ENCODE data around the gene IAPP. TPM values are rescaled to one million over a fixed set of nuclear protein-coding genes. Genes with fewer than 3 reads are reported as not detected.
"Not testable (repeated sequence)": the region's sequence is repeated elsewhere in the genome, so short reads cannot be mapped to it uniquely, and the experiment has no call there.

Gene IAPP
- total RNA-seq, 1 experiment from 2014 or later, result not detected

DNA sequence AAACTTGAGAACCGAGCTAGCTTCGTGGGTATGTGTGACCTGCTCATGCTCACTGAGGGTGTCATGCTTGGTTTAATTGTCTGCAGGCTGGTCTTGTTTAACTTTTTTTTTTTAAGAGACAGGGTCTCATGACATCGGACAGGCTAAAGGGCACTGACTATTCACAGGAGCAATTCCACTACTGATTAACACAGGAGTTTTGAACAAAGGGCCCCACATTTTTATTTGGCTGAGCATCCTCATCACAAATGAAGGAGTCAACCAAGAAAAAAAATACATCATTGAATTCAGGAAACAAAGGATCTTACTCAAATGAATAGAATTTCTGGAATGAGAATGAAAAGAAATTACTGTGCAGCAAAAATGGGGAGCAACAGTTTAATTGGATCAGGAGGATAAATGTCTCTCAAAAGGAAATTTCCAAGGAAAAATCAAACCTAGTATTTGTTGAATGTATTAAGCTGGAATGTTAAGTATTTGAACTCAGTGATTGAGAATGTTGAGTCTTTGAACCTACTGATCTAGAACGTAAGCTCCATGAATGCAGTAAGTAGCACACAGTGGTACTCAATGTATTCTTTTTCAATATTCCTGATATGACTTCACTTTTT lies 43.9 kb downstream of the IAPP start:
- Mint-ChIP-seq H3K9me3 (peaks cover 0 to 2% of the 10 kb centered on the region in 2 experiments; a peak in 1 of 5 replicates), H3K4me3 (no peak overlapping the region), H3K36me3 (ENCODE audit: insufficient read depth in 1 of 3, low read depth in 3 of 3) (no peaks in the 10 kb centered on the region), H3K27ac (peak overlapping the region in 1 of 3 experiments; percentile 63; a peak in 2 of 7 replicates), H3K4me1 (peaks cover 2 to 11% of the 10 kb centered on the region in 2 experiments), H3K27me3 (ENCODE audit: low read depth) (no peaks in the 10 kb centered on the region)
- Histone ChIP-seq H4K20me1 (ENCODE audit: control insufficient read depth, insufficient read depth, insufficient read length) (no peaks in the 10 kb centered on the region), H2BK20ac (ENCODE audit: low read depth, low read length, poor library complexity, severe bottlenecking) (no peak overlapping the region), H3K27ac (ENCODE audit: insufficient read length, low read depth, low read length) (no peak overlapping the region), H4K91ac (ENCODE audit: insufficient read length, low read depth, low read length) (no peak overlapping the region), H3K23me2 (ENCODE audit: insufficient read length, low read depth, low read length, poor library complexity, severe bottlenecking) (no peaks in the 10 kb centered on the region), H4K5ac (ENCODE audit: insufficient read length, low read depth, low read length) (no peak overlapping the region), H3K79me2 (ENCODE audit: insufficient read depth, low read length) (no peaks in the 10 kb centered on the region), H3K9me3 (ENCODE audit: control insufficient read depth, low read depth, low read length) (no peaks in the 10 kb centered on the region), H4K8ac (replicated peaks; ENCODE audit: insufficient read length, low read depth, low read length) (no peak overlapping the region), H2AK5ac (ENCODE audit: insufficient read length, low read length) (no peak overlapping the region), H3K18ac (ENCODE audit: insufficient read length, low read depth, low read length) (no peak overlapping the region), H2BK12ac (ENCODE audit: insufficient read length, low read depth, low read length) (no peak overlapping the region), H3K23ac (ENCODE audit: insufficient read length, low read depth, low read length) (no peak overlapping the region), H2BK5ac (ENCODE audit: insufficient read length, low read length) (no peak overlapping the region), H3K4ac (ENCODE audit: low read depth, low read length) (no peak overlapping the region), H3K14ac (ENCODE audit: insufficient read depth, low read length) (no peak overlapping the region), H2BK15ac (ENCODE audit: low read depth, low read length) (no peak overlapping the region), H3K4me2 (ENCODE audit: insufficient read depth, insufficient read length, low read length) (no peak overlapping the region), H2BK120ac (ENCODE audit: low read depth, low read length, poor library complexity, severe bottlenecking) (no peak overlapping the region), H3K27me3 (ENCODE audit: insufficient read depth, low read length) (no peaks in the 10 kb centered on the region), H3T11ph (ENCODE audit: low read length) (no peak overlapping the region), H3K79me1 (ENCODE audit: insufficient read depth, low read depth, low read length, poor library complexity, severe bottlenecking) (no peaks in the 10 kb centered on the region), H3K56ac (ENCODE audit: insufficient read length, low read depth, low read length) (no peak overlapping the region), H3K9ac (ENCODE audit: extremely low read depth, insufficient read length, low read length) (no peak overlapping the region), H3K4me1 (ENCODE audit: insufficient read depth, low read length) (no peaks in the 10 kb centered on the region), H2AFZ (ENCODE audit: low read length) (no peak overlapping the region)
- WGBS (ENCODE audit: extremely low coverage, insufficient read length, low lambda C conversion rate), result no CpG with 5 or more reads among the region's 4 CpGs
- TF ChIP-seq, protein P1, sequence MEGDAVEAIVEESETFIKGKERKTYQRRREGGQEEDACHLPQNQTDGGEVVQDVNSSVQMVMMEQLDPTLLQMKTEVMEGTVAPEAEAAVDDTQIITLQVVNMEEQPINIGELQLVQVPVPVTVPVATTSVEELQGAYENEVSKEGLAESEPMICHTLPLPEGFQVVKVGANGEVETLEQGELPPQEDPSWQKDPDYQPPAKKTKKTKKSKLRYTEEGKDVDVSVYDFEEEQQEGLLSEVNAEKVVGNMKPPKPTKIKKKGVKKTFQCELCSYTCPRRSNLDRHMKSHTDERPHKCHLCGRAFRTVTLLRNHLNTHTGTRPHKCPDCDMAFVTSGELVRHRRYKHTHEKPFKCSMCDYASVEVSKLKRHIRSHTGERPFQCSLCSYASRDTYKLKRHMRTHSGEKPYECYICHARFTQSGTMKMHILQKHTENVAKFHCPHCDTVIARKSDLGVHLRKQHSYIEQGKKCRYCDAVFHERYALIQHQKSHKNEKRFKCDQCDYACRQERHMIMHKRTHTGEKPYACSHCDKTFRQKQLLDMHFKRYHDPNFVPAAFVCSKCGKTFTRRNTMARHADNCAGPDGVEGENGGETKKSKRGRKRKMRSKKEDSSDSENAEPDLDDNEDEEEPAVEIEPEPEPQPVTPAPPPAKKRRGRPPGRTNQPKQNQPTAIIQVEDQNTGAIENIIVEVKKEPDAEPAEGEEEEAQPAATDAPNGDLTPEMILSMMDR (conservative IDR thresholded peaks at IDR 0.05), result no peak
- DNase-seq, result no peak

DNA sequence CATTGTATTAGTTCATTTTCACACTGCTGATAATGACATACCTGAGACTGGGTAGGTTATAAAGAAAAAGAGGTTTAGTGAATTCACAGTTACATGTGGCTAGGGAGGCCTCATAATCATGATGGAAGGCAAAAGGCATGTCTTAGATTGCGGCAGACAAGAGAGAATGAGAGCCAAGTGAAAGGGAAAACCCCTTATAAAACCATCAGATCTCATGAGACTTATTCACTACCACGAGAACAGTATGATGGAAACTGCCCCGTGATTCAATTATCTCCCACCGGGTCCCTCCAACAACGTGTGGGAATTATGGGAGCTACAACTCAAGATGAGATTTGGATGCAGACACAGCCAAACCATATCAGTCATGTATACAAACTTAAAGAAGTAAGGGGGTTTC lies 45.7 kb downstream of the IAPP start:
- not testable (repeated sequence) for H3T11ph ChIP-seq (ENCODE audit: low read length); H4K5ac ChIP-seq (ENCODE audit: insufficient read length, low read depth, low read length); H3K27ac Mint-ChIP-seq; H3K23me2 ChIP-seq (ENCODE audit: insufficient read length, low read depth, low read length, poor library complexity, severe bottlenecking); H4K8ac ChIP-seq (replicated peaks; ENCODE audit: insufficient read length, low read depth, low read length); H3K4me3 Mint-ChIP-seq; H3K9me3 ChIP-seq (ENCODE audit: control insufficient read depth, low read depth, low read length); H3K27me3 Mint-ChIP-seq (ENCODE audit: low read depth); H4K91ac ChIP-seq (ENCODE audit: insufficient read length, low read depth, low read length); H4K20me1 ChIP-seq (ENCODE audit: control insufficient read depth, insufficient read depth, insufficient read length); H3K18ac ChIP-seq (ENCODE audit: insufficient read length, low read depth, low read length); H3K23ac ChIP-seq (ENCODE audit: insufficient read length, low read depth, low read length); H3K4me1 ChIP-seq (ENCODE audit: insufficient read depth, low read length); H3K27me3 ChIP-seq (ENCODE audit: insufficient read depth, low read length); H3K4ac ChIP-seq (ENCODE audit: low read depth, low read length); H3K14ac ChIP-seq (ENCODE audit: insufficient read depth, low read length); H3K56ac ChIP-seq (ENCODE audit: insufficient read length, low read depth, low read length); H3K79me1 ChIP-seq (ENCODE audit: insufficient read depth, low read depth, low read length, poor library complexity, severe bottlenecking); H3K36me3 Mint-ChIP-seq (ENCODE audit: insufficient read depth in 1 of 3, low read depth in 3 of 3); H2BK12ac ChIP-seq (ENCODE audit: insufficient read length, low read depth, low read length); H2AFZ ChIP-seq (ENCODE audit: low read length); H3K9me3 Mint-ChIP-seq; H2BK5ac ChIP-seq (ENCODE audit: insufficient read length, low read length); H2AK5ac ChIP-seq (ENCODE audit: insufficient read length, low read length); H2BK120ac ChIP-seq (ENCODE audit: low read depth, low read length, poor library complexity, severe bottlenecking); H3K9ac ChIP-seq (ENCODE audit: extremely low read depth, insufficient read length, low read length); H3K27ac ChIP-seq (ENCODE audit: insufficient read length, low read depth, low read length); H3K79me2 ChIP-seq (ENCODE audit: insufficient read depth, low read length); DNase-seq; H3K4me2 ChIP-seq (ENCODE audit: insufficient read depth, insufficient read length, low read length); H2BK20ac ChIP-seq (ENCODE audit: low read depth, low read length, poor library complexity, severe bottlenecking); H2BK15ac ChIP-seq (ENCODE audit: low read depth, low read length)
- peaks cover 2 to 11% of the 10 kb centered on the region in 2 experiments for H3K4me1 Mint-ChIP-seq
- no CpG with 5 or more reads among the region's 5 CpGs for WGBS (ENCODE audit: extremely low coverage, insufficient read length, low lambda C conversion rate)
